GM19372 (cell line): Measurements from ENCODE around the gene CORO2A.
"Not testable (repeated sequence)": the region's sequence is repeated elsewhere in the genome, so short reads cannot be mapped to it uniquely, and the experiment has no call there.

Experiments
- ATAC-seq: cut with Tn5 transposase; IDR thresholded peaks from one replicate; pipeline ENCODE4 v1.9.1; 2021; ENCODE audit warnings: mild to moderate bottlenecking, low read depth, moderate library complexity; ENCODE audit not compliant: unreplicated experiment

Gene CORO2A

DNA sequence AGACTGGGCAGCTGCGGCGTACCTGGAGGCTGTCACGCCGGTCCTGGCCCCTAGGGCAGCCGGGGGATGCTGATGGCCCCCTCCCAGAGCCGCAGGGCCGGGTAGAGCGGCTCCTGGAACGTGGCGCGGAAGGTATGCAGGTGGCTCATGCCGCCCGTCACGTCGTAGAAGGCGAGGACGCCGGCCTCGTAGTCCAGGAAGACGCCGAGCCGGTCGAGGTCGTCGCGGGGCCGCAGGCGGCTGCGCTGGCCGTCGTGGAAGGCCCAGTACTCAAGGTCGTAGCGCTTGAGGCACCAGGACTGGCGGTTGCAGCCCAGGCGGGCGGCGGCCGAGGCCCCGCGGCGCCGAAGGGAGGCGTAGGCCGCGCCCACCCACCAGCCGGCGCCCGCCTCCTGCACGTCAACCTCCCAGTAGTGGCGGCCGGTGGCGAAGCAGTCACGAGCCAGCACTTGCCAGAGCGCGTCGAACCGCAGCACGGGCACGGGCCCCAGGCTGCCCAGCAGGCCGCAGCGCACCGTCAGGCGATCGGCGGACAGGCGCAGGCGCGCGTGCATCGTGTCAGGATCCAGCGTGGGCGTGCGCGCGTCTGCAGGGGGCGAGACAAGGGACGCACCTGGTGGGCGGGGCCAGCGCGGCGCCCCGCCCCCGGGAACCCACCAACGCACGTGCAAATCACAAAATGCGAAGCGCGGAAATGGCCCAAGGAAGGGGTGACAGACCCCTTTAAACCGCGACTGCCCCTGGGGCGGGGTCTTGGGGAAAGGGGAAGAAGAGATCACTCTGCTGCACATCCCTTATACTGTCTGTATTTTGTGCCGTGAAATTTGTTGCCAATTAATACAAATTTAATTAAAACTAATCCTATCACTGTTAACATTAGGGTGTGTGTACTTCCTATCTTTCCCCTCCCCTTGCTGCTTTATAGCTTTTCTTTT is 104.8 kb downstream of the CORO2A start:
- no peak for ATAC-seq

DNA sequence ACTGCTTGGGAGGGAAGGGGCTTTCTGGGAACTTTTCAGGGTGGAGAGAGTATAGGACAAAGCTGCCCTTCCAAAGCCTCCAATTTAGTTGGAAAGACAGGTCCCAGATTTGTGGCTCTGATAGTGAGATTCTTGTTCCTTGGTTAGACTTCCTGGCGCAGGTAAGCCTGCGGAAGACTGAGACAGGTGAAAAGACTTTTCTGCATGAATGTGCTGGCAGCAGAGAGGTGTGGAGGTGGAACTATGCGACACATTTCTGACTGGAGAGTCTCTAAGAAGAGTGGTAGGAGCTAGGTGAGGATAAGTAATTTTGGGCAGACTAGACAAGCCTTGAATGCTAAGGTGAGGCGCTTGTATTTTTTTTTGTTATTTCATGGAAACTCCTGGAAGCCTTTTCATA is 106.0 kb downstream of the CORO2A start:
- ATAC-seq, result no peak

DNA sequence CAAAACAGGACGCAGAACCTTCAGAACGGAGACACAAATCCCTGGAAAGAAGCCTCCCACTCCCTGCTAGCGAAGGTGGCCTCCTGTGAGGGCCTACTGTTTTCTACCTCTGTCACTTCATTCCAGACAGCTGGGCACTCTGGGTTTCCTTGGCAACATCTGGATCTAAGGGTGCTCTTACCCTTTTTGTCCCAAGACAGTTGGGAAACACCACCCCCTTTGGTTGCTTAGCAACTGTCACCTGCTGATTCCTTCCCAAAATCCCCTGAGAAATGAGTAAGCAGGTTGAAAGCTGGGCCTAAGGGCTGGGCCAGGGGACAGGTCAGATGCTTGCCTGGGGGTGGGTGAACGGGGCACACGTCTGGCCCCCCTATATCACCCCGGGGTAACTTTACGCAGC is 106.5 kb downstream of the CORO2A start:
- ATAC-seq, result no peak

DNA sequence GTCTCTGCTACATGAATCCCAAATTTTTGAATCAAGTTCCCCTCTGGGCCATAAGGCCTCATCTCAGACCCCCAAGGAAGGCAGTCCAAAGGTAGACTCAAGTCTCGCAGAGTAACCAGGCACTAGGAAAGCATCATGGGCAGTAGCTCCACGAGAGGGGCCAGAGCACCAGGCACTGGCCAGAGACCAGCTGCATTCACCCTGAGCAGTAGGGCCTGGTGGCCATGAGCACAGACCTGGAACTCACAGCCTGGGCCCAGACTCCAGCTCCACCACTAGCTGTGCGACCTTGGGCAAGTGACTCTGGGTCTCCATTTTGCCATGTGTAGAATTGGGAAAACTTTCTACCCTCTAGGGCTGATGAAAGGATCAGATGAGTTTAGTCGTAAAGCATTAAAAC is 107.4 kb downstream of the CORO2A start:
- no peak for ATAC-seq

DNA sequence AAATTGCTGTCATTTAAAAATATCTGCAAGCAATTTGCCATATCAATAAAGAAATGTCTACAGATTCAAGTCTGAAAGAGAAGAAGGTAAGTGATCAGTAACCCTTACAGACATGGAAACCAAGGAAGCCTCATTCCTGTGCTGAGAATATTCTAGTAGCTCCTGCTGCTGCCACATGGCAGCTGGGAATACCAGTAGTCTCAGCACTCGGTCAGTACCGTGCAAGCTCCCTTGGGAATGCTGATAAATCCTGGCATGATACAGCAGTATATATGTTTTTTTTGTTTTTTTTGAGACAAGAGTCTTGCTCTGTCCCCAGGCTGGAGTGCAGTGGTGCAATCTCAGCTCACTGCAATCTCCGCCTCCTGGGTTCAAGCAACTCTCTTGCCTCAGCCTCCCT is 108.0 kb downstream of the CORO2A start:
- ATAC-seq, result no peak

DNA sequence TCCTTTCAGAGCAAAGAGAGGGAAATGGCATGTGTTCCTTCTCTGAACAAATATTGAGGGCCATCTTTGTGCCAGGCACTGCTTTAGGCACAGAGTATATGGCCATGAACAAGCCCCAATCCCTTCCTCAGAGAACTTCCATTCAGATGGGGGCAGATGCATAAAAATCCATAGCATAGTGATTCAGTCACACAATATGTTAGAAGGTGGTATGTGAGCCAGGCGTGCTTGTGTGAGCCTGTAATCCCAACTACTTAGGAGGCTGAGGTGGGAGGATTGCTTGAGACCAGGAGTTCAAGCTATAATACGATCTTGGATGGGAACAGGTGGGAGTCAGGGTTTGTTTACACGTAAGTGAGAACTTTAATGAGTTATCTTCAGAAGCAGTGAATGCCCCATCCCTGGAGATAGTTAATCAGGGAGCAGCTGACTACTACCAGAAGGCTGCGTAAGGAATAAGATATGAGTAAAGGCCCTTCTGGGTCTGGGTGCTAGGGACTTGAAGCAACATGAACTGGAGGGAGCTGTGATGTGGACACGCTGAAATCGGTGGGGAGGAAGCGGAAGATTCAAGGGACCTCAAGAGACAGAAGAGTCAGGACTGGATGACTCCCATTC is 108.8 kb downstream of the CORO2A start:
- ATAC-seq, result no peak

DNA sequence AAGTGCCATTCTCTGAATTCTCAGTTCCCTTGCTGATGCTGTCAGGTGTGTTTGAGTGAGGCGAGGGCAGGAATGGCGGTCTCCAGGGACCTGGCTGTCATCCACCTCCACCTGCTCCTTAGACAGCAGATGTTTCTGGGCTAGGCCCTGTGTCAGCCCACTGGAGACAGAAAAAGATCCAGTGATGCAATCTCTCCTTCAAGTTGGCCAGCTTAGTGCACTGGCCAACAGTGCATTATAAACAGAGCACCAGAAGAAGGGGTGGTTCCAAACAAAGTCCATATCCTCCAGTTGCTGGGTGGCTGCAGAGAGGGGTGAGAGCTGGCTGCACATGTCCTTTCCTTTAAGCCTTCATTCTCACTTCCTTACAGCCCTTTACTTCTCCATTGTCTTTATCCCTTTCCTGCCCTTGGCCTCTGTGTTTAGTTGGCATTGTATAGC is 109.4 kb downstream of the CORO2A start:
- no peak for ATAC-seq

DNA sequence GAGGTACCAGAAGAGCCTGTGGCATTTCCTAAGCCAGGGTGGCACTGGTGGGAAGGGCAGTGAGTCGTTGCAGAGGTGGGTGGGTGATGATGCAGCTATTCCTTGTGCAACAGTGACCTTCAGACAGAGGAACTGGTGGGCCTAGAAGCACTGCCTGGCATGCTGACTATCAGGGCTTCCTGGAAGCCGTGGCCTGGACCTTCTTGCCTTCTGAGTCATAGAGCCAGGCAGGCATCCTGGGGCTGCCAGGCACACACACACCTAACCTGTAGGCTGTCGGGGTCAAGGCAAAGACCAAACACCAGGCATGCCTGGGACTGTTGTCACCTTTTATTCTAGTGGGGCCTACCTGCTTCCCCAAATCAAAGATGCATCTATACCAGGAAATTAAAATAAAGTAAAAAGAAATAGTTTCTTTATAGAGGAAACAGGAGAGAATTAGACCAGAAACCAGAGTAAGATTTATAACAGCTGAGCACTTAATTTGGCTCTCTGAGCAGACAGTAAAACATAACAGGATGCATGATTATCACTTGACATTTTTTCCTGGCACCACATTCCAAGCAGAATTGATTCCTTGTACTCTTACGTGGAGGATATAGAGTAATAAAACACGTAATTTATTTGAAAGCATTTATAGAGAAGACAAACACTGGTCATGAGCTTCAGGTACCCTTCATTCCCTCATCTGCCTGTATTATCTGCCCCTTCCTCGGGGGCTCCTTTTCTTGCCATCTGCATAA is 110.8 kb downstream of the CORO2A start:
- ATAC-seq, result no peak

DNA sequence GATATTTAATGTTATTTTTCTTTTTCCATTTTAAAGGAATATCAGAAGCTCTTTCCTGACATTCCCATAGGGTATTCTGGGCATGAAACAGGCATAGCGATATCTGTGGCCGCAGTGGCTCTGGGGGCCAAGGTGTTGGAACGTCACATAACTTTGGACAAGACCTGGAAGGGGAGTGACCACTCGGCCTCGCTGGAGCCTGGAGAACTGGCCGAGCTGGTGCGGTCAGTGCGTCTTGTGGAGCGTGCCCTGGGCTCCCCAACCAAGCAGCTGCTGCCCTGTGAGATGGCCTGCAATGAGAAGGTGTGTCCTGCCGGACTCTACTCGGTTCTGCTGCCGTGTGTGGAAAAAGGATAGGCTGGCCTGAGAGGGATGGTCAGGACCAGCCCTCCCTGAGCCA is 111.7 kb downstream of the CORO2A start:
- no peak for ATAC-seq

DNA sequence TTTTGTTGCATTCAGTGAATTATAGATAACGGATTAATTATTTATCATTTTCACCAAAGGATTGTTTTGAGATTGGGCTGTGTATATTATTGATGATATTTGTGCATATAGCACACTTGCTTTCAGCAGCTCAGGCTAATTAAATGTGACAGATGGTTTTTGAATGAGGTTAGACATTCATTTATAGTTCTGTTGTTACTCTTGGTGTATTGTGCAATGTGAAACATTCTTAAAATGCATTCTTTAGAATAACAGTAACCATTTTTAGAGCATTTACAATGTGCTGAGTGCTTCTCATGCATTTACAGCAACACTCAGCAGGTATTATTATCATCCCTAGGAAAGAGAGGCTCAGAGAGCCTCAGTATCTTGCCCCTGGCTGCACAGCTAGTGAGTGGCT is 112.1 kb downstream of the CORO2A start:
- no peak for ATAC-seq

DNA sequence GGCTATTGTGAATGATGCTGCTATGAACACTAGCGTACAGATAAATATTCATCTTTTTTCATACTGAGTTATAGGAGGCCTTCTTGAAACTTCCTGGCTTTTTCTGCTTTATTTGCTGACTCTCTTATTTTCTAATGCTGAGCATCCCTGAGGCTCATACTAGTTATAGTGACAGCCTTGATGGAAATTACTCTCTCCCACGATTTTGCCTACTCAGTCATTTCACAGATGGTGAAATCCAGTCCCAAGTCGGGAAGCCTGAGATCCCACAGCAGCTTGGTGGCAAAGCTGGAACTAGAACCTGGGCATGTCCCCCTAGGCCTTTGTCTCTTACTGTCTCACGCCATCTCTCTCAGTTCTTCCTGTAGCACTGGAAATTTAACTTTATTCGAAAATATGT is 113.5 kb downstream of the CORO2A start:
- ATAC-seq, result no peak

DNA sequence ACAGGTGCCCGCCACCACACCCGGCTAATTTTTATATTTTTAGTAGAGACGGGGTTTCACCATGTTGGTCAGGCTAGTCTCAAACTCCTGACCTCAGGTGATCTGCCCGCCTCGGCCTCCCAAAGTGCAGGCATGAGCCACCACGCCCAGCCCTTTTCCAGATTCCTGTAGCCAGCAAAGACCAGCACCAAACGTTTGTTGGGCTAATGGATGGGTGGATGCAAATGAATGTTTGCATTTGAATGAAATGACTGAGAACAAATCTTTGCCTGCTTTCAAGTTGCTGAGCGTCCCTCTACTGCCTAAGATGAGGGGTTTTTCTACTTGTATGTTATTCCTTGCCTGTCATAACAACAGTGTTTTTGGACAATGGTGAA is 115.9 kb downstream of the CORO2A start:
- ATAC-seq, result not testable (repeated sequence)

DNA sequence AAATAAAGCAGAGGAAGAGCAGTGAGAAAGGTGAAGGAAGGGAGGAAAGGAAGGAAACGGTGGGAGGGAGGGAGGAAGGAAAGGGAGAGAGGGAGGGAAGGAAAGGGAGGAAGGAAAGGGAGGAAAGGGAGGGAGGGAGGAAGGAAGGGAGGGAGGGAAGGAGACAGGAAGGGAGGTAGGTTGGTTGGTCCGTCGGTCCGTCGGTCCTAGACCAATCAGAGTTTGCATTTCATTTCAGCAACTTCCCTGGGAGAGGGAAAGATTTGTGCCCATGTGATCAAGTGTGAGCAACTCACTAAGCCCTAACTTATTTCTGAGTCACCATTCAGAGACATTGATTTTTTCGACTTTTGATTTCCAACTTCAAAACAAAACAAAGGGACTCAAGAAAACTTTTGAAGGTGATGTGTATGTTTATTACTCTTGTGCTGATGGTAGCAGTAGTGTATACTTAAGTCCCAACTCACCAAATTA is 117.1 kb downstream of the CORO2A start:
- ATAC-seq, result no peak

DNA sequence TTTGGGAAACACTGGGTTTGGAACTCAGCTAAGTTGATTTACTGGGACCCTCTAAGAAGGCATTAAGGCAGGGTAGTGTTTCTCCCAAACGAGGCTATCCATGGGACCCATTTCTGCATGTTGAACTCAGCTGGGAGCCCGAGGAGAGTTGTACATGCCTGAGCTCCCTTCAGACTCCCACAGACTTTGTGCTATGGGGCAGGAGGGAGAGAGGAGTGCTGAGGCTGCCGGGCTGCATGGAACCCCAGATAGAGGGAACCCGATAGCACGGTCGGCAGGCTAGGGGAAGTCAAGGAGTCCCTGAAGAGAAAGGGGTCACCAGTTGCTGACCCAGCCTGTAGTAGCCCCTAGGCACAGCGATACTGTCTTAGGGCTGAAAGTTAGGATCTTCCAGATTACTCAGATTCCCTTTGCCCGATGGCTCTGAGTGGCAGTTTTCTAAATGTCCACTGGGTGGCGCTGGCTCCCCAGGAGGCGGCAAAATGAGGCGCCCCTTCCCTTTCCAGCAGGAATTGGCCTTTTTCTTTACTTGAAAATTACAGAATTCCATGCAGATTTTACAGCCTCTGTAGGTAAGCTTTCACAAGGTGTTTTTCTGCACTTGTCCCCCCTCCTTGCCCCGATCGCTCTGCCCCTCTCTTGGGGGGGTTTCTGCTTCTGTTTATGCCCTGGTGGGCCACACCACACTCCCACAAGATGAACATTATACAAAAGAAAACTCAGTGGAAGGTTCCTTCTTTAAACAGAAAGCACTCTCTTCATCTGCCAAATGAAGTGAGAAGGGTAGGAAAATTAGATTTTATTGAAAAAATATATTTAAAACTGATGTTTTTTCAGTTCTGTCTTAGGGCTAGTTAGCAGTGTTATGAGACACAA is 118.1 kb downstream of the CORO2A start:
- no peak for ATAC-seq

DNA sequence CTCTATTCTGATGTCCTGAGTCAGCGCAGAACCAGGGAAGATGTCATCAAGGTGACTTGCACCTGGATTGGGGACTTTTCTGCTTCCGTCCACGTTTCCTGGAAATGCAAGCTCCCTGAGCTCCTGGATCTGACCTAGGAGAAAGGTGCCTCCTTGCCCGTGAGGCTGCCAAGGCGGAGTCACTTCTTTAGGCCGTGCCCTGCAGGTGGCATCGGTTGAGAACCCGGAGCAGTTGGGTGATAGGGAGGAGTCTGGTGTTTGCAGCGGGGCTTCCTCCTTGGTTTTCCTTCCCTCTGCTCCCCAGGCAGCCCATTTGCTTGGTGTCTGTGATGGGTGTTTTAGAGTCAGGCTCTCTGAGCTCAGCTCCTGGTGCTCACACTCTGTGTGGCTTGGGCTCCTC is 120.7 kb downstream of the CORO2A start:
- no peak for ATAC-seq
